MV-4-11 (cell line): Measurements from ENCODE around the gene CST6.
"Not testable (repeated sequence)": the region's sequence is repeated elsewhere in the genome, so short reads cannot be mapped to it uniquely, and the experiment has no call there.

Experiments
- DNase-seq: peaks from one replicate; lab custom pipeline; 2025; lab: John Stamatoyannopoulos, UW

CST6 gene

GRCh38 chr11:66015454-66015881, 3.7 kb downstream of the CST6 start:
- no peak for DNase-seq

GRCh38 chr11:66015936-66016792, 4.4 kb downstream of the CST6 start:
- DNase-seq = no peak

- no peak for DNase-seq
Measured at GRCh38 chr11:66016793-66017177, 5.0 kb downstream of the CST6 start.

- DNase-seq = no peak
Measured at GRCh38 chr11:66017321-66017720, 5.5 kb downstream of the CST6 start.

DNA sequence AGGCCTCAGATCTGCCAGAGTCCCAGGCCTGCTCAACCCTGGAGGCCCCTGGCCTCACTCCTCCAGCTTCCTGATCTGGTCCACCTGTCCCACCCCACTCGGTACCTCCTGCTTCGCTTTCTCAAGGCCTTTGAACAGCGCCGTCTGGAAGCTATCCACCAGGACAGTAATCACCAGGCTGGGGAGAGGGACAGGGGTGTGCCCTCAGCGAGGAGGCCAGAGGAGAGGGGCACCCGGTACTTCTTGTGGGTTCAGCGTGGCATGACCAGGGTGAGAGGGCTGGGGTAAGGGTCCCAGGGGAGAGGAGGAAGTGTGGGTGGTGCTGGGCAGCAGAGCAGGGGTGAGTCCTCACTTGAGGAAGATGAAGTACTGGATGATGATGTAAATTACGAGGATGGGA, 8.4 kb downstream of the CST6 start:
- no peak for DNase-seq

DNA sequence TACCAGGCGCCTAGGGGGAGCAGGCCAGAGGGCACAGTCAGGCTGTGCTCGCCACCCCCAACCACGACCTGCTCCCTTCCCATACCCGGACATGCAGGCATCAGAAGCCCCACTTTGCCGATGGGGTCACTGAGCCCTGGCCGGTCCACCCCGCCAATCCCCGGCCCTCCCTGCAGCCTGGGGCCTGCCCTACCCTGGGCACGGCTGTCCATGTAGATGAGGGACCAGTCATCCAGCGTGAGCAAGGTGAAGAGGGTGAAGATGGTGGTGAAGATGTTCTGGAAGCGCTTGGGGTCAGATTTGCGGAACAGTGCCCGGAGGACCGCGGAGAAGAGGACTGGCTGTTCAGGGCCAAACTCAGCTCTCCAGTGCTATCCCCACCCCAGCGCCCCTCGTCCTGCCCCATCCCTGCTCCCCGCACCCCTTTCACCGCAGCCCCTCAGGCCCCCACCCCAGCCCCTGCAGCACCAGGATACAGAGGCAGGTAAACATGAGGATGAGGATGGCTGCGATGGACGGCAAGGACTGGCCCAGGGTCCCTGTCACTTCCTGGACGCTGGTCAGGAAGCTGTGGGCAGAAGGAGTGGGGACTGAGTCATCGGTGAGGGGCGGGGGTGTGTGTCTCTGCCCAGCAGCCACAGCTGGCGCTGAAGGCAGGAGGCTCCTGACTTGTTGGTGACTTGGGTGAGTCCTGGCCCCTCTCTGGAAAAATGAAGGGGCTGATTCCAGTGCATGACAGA, 9.0 kb downstream of the CST6 start:
- peak; percentile 76 for DNase-seq

DNA sequence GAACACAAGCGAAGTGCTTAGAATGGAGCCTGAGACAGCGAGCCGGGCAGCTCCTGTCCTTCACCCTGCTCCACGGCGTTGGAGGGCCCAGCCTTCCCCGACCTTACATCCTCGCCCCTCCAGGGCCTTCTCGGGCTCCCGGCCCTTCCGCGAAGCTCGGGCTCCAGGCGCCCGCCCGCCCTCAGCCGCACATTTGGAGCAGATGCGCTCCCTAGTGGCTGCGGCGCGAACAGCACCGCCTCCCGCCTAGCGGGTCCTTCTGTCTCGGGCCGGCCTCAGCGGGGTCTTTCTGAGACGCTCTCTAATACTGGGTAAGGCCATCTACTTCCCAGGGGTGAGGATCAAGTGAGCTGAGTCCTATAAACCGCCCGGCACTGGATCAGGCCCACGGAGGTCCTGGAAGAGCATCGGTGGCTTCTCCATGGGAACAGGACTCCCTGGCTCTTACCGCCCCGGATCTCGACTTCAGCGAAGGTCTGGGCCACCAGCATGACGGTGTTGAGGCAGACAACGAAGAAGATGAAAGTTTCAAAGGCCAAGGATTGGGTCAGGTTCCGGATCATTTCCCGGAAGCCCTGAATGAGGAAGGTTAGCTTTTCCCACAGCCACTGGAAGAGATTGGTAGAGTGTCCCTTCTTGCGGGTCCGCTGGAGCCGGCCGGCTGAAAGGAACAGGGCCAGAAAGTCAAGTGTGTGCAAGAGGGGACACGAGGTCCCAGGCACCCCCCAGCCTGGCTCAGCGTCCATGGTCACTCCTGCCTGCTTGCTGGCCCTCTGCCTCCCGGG, 10.8 kb downstream of the CST6 start:
- DNase-seq = peak; percentile 37

GRCh38 chr11:66023186-66023440, 11.3 kb downstream of the CST6 start:
- DNase-seq = not testable (repeated sequence)

DNA sequence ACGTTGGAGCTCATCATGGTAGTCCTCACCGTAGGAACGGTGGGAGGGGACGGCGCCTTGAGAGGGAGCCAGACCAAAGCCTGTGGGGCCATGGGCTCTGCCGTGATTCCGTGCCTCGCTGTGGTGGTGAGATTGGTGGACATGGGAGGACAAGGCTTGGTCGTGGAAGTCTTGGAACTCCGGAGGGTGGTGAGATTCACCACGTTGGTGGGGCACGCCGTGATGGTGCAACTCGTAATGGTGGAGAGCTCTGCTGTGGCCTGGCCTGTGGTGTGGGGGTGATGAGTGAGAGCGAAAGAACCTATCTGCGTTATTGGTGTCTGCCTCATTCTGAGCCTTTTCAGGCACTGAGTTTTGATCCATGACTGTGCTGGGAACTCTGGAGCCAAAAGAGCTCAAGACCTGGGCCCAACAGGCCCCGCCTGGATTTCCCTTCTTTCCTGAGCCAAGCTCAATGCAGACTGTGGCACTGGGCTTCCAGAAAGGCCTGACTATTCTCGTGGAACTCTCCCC, 14.3 kb downstream of the CST6 start, which contains the start of gene CATSPER1:
TSS of gene CATSPER1 (minus strand) at position 463 of the 513 bp plus-strand sequence. CDS start at position 363, 100 bp downstream.
- no peak for DNase-seq

DNA sequence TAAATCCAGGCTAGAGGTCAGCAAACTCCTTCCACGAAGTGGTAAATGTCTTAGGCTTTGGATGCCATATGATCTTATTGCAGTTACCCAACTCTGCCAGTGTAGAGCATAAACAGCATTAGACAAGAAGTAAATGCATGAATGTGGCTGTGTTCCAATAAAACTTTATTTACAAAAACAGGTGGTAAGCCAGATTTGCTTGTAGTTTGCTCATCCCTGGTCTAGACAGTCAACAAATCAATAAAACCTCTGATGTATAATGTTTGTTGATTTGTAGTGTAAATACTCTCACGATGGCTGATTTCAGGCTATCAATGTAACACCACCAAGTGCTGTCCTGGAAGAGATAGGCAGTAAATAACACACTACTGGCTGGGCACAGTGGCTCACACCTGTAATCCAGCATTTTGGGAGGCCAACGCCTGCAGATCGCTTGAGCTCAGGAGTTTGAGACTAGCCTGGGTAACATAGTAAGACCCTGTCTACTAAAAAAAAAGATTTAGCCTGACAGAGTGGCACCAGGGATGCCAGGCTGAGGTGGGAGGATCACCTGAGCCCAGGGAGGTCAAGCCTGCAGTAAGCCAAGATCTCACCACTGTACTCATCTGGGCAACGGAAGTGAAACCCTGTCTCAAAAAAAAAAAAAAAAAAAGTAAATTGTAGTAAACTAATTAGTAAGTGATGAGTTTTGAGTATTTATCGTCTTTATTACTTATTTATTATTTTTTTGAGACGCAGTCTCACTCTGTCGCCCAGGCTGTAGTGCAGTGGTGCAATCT, 21.3 kb downstream of the CST6 start:
- peak; percentile 5 for DNase-seq

DNA sequence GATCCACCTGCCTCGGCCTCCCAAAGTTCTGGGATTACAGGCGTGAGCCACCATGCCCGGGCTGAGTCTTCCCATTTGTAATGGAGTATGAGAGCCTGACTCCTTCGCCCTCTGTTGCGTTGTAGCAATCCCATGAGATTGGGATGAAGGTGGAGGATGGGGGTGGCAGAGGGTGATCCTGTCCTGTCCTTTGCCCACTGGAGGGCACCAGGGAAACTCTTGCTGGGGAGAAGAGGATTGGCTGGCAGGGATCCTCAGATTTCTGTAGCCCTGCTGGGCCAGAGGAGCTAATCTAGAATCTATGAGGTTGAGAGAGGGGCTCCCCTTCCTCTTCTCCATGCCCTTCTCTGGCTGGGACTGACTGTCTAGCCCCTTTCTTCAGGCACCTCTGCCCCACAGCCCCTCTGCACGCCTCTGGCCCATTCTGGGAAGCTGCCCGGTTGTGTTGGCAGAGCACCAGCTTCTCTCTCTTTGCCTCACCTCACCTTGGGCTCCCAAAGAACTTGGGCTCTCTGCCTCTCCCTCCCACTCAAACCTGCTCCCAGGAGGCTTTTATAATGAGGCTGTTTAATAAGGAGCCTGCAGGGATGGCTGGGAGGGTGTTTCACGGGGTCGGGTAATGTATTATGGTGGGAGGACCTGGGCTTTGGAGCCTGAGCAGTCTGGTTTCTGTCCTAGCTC, 24.0 kb downstream of the CST6 start:
- DNase-seq = no peak

DNA sequence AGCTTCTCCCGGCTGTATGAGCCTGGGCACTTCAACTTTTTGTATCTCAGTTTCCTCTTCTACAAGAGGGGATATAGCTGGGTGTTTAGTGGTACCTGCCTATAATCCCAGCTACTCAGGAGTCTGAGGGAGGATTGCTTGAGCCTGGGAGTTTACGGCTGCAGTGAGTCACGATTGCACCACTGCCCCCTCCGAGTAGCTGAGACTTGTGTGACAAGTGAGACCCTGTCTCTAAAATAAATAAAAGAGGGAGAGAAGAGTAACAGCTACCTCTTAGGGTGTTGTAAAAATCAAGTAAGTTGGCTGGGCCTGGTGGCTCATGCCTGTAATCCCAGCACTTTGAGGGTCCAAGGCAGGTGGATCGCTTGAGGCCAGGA, 24.5 kb downstream of the CST6 start:
- no peak for DNase-seq

DNA sequence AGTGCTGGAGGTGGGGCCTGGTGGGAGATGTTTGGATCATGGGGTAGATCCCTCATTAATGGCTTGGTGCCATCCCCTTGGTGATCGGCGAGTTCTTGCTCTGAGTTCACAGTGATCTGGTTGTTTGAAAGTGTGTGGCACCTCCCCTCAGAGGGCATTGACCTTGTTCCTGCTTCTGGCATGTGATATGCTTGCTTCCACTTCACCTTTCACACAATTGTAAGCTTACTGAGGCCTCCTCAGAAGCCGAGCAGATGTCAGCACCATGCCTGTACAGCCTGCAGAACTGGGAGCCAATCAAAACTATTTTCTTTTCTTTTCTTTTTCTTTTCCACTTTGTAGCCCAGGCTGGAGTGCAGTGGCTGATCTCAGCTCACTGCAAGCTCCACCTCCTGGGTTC, 25.5 kb downstream of the CST6 start:
- DNase-seq = no peak

GRCh38 chr11:66039765-66040164, 28.0 kb downstream of the CST6 start:
- DNase-seq = no peak

DNA sequence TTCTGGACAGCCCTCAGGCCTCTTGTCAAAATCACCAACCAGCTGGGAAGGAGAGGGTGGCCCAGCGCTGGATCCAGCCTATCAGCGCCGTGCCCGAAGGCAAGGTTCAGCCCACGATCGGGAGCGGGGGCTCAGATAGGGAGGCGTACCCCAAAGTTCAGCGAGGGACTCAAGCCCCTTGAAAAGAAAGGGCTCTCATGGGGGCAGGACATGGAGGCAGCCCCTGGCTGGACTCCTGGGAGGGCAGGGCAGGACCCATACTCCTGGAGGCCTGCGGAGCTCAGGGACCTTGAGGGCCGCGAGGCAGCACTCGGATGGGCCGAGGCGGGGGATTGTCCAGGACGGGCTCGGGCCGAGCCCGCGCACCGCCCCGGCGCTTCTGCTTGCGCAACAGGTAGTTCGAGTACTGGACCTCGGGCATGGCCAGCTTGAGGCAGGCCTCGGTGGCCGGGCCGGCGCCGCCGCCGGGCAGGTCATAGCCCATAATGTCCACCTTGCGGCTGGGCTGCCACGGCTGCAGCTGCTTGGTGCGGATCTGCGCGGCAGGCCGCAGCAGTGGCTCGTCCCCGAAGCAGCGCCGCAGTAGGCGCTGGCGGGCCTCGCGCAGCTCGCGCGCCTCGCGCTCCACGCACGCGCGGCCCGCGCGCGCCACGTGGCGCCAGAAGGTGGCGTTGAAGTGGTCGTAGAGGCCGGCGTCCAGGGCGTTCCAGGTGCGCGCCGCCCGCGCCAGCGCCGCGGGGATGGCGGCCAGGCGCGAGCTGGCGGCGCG, 30.6 kb downstream of the CST6 start:
- no peak for DNase-seq

- DNase-seq = no peak
Measured at GRCh38 chr11:66042996-66043906, 31.4 kb downstream of the CST6 start.

DNA sequence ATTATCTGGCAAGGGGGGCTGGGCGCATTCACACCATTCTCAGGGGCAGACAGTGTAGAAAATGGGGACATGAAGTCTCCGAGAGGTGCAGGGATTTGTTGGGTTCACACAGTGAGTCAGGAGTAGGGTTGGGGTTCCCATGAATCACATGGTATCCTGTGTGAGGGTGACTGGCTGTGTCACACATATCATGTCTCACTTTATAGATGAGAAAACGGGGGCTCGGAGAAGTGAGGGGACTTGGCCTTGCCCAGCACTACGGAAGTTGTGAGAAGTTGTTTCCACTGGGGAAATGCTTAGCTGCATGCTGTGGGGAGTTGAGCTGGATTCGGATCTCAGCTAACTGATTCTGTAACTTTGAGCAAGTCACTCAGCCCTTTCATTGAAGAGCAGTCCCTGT, 32.9 kb downstream of the CST6 start:
- DNase-seq = no peak

DNA sequence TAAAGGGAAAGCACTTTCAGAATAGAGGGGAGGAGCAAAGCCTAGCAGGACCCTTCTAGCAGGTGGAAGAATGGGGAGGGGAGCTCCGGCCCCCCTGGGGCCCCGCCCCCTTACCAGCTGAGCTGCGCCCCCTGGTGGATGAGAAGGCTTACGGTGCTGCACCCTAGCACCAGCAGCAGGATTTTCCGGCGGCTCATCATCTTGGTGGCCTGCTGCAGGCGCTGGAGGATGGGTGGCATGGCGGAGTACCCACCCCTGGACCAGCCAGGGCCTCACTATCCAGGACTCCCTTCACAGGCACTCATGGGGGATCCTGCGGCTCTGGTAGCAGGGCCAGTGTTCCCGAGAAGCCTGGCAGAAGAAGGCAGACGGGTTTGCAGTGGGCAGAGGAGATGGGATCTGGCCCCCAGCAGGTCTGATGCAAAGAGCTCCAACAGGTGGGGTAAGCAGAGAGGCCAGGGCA, 33.4 kb downstream of the CST6 start:
- DNase-seq = peak; percentile 36

DNA sequence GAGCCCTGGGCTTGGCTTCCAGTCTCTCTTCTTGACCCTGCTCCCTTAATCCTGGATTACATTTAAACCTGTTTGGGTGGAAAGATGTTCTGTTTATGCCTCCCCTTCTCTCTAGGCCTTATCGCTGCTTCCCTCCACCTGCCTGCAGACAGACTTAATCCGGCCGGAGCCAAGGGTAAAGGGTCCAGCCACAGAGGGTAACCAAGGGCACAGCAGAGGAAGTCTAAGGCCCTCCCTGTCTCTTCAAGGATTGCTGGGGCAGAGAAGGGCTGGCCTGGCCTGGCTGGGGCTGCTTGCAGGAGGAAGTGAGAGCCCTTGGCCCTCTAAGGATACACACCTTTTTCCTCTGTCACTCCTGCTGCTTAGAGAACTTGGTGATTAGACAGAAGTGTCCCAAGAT, 35.1 kb downstream of the CST6 start:
- DNase-seq = no peak
